ENCODE results near the gene PDE6B.

Gene PDE6B

DNA sequence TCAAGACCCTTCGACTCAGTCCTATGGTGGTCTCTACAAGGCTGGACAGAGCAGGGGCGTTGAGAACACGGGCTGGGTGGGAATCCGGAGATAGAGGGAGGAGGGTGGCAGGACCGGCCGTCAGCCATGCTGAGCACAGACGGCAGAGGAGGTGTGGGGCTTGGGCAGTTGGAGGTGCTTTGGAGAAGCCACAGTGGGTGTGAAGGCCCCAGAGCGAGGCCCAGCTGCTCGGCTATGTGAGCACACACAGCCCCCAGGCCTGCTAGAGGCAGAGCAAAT lies 4.2 kb downstream of the PDE6B start:
- Histone ChIP-seq H3K4me1 (no peaks in the 10 kb centered on the region), H3K9me3 (peaks cover 0 to 9% (median 0%) of the 10 kb centered on the region in 3 donors), H3K4me3 (no peak overlapping the region), H3K36me3 (no peaks in the 10 kb centered on the region), H3K27ac (no peak overlapping the region), H3K27me3 (peaks cover 0 to 52% of the 10 kb centered on the region in 2 donors)
- no peak for DNase-seq
- intact Hi-C loops (cut with DNase I; ENCODE audit: low total_unique reads), result no loop called here
- TF ChIP-seq, protein P1, sequence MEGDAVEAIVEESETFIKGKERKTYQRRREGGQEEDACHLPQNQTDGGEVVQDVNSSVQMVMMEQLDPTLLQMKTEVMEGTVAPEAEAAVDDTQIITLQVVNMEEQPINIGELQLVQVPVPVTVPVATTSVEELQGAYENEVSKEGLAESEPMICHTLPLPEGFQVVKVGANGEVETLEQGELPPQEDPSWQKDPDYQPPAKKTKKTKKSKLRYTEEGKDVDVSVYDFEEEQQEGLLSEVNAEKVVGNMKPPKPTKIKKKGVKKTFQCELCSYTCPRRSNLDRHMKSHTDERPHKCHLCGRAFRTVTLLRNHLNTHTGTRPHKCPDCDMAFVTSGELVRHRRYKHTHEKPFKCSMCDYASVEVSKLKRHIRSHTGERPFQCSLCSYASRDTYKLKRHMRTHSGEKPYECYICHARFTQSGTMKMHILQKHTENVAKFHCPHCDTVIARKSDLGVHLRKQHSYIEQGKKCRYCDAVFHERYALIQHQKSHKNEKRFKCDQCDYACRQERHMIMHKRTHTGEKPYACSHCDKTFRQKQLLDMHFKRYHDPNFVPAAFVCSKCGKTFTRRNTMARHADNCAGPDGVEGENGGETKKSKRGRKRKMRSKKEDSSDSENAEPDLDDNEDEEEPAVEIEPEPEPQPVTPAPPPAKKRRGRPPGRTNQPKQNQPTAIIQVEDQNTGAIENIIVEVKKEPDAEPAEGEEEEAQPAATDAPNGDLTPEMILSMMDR (IDR thresholded peaks at IDR 0.05), result no peak

DNA sequence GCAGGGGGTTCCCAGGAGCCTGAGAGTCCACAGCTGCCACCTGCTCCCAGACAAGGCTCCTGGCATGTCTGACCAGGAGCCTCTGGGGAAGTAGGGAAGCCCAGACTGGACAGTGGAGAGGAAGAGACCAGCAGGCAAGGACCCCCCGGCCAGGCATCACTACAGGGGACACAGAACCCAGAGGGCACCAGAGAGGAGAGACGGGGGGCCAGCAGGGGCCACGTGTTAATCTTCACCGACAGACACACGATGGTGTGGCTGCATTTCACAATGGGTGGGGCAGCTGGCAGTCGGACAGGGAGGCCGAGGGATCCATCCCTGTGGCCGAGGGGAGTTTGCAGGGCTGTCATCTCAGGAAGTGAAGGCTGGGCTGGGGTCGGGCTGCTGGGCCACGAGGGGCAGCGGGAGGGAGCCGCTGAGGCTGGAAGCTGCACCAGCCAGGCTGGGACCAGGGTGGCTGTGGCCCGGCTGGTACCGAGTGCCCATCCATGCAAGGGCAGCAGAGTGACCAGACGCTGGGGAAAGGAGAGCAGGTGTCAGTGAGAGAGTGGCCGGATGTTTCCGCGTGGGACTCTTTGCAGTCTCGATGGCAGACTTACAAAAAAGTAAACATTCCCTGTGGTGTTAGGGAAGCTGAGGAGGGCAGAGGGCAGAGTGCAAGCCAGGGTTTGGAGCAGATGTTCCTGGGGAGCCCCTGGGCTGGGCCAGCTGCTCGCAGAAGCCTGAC lies 4.7 kb downstream of the PDE6B start:
- TF ChIP-seq, protein P1 (IDR thresholded peaks at IDR 0.05), result no peak
- Histone ChIP-seq H3K27ac (no peak overlapping the region), H3K9me3 (peaks cover 0 to 9% (median 0%) of the 10 kb centered on the region in 3 donors), H3K4me3 (no peak overlapping the region), H3K27me3 (peaks cover 0 to 47% of the 10 kb centered on the region in 2 donors), H3K36me3 (no peaks in the 10 kb centered on the region), H3K4me1 (no peaks in the 10 kb centered on the region)
- peak; percentile 10 to 27 for DNase-seq
- intact Hi-C loops (cut with DNase I; ENCODE audit: low total_unique reads), result no loop called here

DNA sequence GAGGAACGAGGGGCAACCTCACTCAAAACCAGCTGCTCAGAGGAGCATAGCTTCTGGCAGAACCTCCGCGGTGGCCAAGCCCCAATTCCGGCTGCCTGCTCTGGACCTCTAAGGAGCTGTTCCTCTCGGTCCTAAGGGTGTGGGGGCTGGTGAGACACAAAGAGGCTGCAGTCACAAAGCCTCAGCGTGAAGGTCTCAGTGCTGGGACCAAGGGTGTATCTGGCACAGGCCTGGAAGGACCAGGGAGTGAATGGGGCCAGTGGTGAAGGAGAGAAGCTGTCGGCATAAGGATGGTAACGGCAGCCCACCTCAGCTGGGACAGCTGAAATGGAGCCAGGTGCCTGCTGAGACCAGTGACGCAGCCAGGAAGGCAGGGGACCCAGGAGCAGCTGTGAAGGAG lies 5.3 kb downstream of the PDE6B start:
- peaks cover 0 to 43% of the 10 kb centered on the region in 2 donors for H3K27me3 ChIP-seq
- peak in 1 of 2 donors; percentile 45 for DNase-seq
- H3K36me3 ChIP-seq, result no peaks in the 10 kb centered on the region
- no peak overlapping the region for H3K4me3 ChIP-seq
- peaks cover 0 to 9% (median 0%) of the 10 kb centered on the region in 3 donors for H3K9me3 ChIP-seq
- intact Hi-C loops (cut with DNase I; ENCODE audit: low total_unique reads), result no loop called here
- TF ChIP-seq, protein P1 (IDR thresholded peaks at IDR 0.05), result no peak
- no peak overlapping the region for H3K27ac ChIP-seq
- no peaks in the 10 kb centered on the region for H3K4me1 ChIP-seq

DNA sequence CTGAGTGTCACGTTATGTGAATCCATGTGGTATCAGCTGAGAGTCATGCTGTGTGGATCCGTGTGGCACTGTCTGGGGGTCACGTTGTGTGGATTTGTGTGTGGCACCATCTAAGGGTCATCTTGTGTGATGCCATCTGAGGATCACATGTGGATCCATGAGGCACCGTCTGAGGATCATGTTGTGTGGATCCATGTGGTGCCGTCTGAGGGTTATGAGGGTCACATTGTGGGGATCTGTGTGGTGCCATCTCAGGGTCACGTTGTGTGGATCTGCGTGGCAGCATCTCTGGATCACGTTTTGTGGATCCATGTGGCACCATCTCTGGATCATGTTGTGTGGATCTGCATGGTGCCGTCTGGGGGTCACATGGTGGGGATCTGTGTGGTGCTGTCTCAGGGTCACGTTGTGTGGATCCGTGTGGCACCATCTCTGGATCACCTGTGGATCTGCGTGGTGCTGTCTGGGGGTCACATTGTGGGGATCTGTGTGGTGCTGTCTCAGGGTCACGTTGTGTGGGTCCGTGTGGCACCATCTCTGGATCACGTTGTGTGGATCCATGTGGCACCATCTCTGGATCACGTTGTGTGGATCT lies 6.9 kb downstream of the PDE6B start:
- H3K4me3 ChIP-seq, result no peak overlapping the region
- intact Hi-C loops (cut with DNase I; ENCODE audit: low total_unique reads), result no loop called here
- H3K4me1 ChIP-seq, result no peaks in the 10 kb centered on the region
- H3K27ac ChIP-seq, result no peak overlapping the region
- TF ChIP-seq, protein P1 (IDR thresholded peaks at IDR 0.05), result no peak
- peaks cover 0 to 39% of the 10 kb centered on the region in 2 donors for H3K27me3 ChIP-seq
- H3K9me3 ChIP-seq, result peaks cover 0 to 9% (median 0%) of the 10 kb centered on the region in 3 donors
- no peaks in the 10 kb centered on the region for H3K36me3 ChIP-seq
- peak; percentile 8 to 24 for DNase-seq

DNA sequence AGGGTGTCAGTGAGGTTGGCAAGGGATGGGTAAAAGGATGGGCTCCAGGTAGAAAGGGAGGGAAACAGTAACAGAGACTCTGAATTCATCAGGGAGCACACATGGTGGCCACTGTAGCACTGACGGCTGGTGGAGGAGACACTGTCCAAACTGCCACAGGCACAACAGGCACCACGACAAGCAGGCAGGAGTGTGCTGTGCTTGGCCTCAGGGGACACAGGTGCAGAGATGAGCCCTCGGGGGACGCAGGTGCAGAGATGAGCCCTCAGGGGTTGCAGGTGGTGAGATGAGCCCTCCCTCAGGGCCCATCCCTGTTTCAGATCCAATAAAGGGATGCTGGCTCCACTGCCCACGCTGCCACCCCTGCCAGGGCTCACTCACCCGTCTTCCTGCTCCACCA lies 7.6 kb downstream of the PDE6B start:
- TF ChIP-seq, protein P1 (IDR thresholded peaks at IDR 0.05), result no peak
- Histone ChIP-seq H3K27me3 (peaks cover 0 to 37% of the 10 kb centered on the region in 2 donors), H3K36me3 (no peaks in the 10 kb centered on the region), H3K4me3 (no peak overlapping the region), H3K4me1 (no peaks in the 10 kb centered on the region), H3K27ac (no peak overlapping the region), H3K9me3 (peaks cover 0 to 9% (median 0%) of the 10 kb centered on the region in 3 donors)
- peak in 1 of 2 donors; percentile 25 for DNase-seq
- intact Hi-C loops (cut with DNase I; ENCODE audit: low total_unique reads), result no loop called here

Data from tibial artery (tissue), 4 donors.